ENCODE results near the gene TNFRSF4. TPM values are rescaled to one million over a fixed set of nuclear protein-coding genes. Genes with fewer than 3 reads are reported as not detected.
A peak's percentile ranks its signal among the peaks of the same experiment; 100 is the strongest.

Gene TNFRSF4
- total RNA-seq, 2 experiments from 2014 or later: 27.6 to 28.6 TPM

DNA sequence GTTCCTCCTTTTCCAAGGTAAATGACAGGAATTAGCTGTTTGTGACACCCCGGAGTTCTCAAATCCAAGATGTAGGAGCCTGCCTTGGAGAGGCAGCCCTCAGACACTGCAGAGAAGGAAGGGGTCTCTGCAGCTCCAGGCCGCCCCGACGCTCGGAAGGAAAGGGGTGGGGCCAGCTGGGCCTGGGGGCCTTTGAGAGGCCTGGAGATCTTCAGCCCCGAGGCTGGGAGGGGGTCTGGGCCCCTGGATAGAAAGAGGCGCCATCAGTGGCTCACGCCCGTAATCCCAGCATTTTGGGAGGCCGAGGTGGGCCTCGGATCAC is 6.4 kb downstream of the TNFRSF4 start:
- no peak overlapping the region for H3K4me3 ChIP-seq (ENCODE audit: low read length)
- TF ChIP-seq, protein P1, sequence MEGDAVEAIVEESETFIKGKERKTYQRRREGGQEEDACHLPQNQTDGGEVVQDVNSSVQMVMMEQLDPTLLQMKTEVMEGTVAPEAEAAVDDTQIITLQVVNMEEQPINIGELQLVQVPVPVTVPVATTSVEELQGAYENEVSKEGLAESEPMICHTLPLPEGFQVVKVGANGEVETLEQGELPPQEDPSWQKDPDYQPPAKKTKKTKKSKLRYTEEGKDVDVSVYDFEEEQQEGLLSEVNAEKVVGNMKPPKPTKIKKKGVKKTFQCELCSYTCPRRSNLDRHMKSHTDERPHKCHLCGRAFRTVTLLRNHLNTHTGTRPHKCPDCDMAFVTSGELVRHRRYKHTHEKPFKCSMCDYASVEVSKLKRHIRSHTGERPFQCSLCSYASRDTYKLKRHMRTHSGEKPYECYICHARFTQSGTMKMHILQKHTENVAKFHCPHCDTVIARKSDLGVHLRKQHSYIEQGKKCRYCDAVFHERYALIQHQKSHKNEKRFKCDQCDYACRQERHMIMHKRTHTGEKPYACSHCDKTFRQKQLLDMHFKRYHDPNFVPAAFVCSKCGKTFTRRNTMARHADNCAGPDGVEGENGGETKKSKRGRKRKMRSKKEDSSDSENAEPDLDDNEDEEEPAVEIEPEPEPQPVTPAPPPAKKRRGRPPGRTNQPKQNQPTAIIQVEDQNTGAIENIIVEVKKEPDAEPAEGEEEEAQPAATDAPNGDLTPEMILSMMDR (IDR thresholded peaks at IDR 0.05): no peak
- peaks cover 70% of the 10 kb centered on the region for H3K4me1 ChIP-seq (ENCODE audit: insufficient read depth, low read length)
- Mint-ChIP-seq H3K4me3 (peak overlapping the region; percentile 79), H3K27ac (peak overlapping the region; percentile 88), H3K27me3 (no peaks in the 10 kb centered on the region), H3K4me1 (ENCODE audit: low read depth) (peaks cover 19% of the 10 kb centered on the region), H3K9me3 (no peaks in the 10 kb centered on the region), H3K36me3 (ENCODE audit: low read depth) (no peaks in the 10 kb centered on the region)
- DNase-seq (peak in 2 of 14 experiments; percentile 3 to 33), ATAC-seq (ENCODE audit: poor library complexity) (no peak)
- peak overlapping the region in 1 of 2 donors; percentile 82 for H3K27ac ChIP-seq (ENCODE audit: low read depth in 1 of 2, low read length in 2 of 2)
- intact Hi-C loops (cut with DNase I, micrococcal nuclease): loop anchor here in 1 of 2 experiments (5.0 kb wide), 1 partner anchor 50 kb away; no protein-coding TSS in a partner anchor
- no peaks in the 10 kb centered on the region for H3K9me3 ChIP-seq (ENCODE audit: control insufficient read depth in 1 of 2, insufficient read depth in 1 of 2, low read length in 2 of 2)
- peaks cover 2% of the 10 kb centered on the region for H3K36me3 ChIP-seq (ENCODE audit: insufficient read depth, low read length)
- H3K27me3 ChIP-seq (ENCODE audit: control insufficient read depth in 1 of 2, insufficient read depth in 2 of 2, low read length in 2 of 2): no peaks in the 10 kb centered on the region
- ChIA-PET CTCF (interaction anchor here (1.0 kb wide), 1 partner anchor 205 kb away, joined by 3 read pairs; no protein-coding TSS in a partner anchor), POLR2A (interaction anchor here (0.8 to 1.8 kb wide), 5 partner anchors 9 to 66 kb away, joined by 3 to 9 read pairs (median 4); partner anchors contain the start of genes B3GALT6 and SDF4)

DNA sequence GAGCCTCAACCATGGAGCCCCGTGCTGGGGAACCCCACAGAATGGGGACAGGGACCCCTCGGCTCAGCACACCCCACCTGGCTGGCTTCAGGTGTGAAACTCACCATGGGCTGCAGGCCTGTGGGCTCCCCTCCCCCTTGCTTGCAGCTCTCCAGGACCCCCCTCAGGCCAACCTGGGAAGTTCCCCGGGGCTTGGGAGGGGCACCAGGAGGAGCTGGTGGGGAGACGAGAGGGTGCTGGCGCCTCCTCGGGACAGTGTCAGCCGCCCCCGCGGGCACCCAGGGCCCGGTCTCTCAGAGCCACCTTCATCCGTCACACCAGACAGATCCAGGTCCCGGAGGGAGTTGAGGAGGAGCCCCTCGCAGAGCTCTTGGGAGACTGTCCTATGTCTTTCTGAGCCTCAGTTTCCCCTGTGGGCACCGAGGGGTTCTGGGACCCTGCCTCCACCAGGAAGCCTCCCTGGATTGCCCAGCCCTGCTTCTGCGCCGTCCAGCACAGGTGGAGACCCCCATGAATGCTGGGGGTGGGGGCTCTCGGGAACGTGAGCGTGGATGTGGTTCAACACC is 6.9 kb downstream of the TNFRSF4 start:
- H3K36me3 ChIP-seq (ENCODE audit: insufficient read depth, low read length): peaks cover 1% of the 10 kb centered on the region
- Mint-ChIP-seq H3K27ac (no peak overlapping the region), H3K36me3 (ENCODE audit: low read depth) (no peaks in the 10 kb centered on the region), H3K9me3 (no peaks in the 10 kb centered on the region), H3K4me1 (ENCODE audit: low read depth) (peaks cover 19% of the 10 kb centered on the region), H3K4me3 (peak overlapping the region; percentile 69), H3K27me3 (no peaks in the 10 kb centered on the region)
- POLR2A ChIA-PET: interaction anchor here (1.0 to 1.8 kb wide), 4 partner anchors 10 to 49 kb away, joined by 3 to 9 read pairs (median 6); partner anchors contain the start of genes B3GALT6 and SDF4
- intact Hi-C loops (cut with DNase I, micrococcal nuclease): loop anchor here in 1 of 2 experiments (5.0 kb wide), 1 partner anchor 50 kb away; no protein-coding TSS in a partner anchor
- peak in 5 of 14 experiments; percentile 1 to 54 (median 8) for DNase-seq
- H3K4me3 ChIP-seq (ENCODE audit: low read length): peak overlapping the region; percentile 61
- H3K27me3 ChIP-seq (ENCODE audit: control insufficient read depth in 1 of 2, insufficient read depth in 2 of 2, low read length in 2 of 2): no peaks in the 10 kb centered on the region
- no peaks in the 10 kb centered on the region for H3K9me3 ChIP-seq (ENCODE audit: control insufficient read depth in 1 of 2, insufficient read depth in 1 of 2, low read length in 2 of 2)
- TF ChIP-seq, protein P1 (IDR thresholded peaks at IDR 0.05): no peak
- H3K4me1 ChIP-seq (ENCODE audit: insufficient read depth, low read length): peaks cover 66% of the 10 kb centered on the region
- H3K27ac ChIP-seq (ENCODE audit: low read depth in 1 of 2, low read length in 2 of 2): no peak overlapping the region
- ATAC-seq (ENCODE audit: poor library complexity): no peak
- CTCF ChIA-PET: interaction anchor here (1.0 kb wide), 1 partner anchor 205 kb away, joined by 3 read pairs; no protein-coding TSS in a partner anchor

DNA sequence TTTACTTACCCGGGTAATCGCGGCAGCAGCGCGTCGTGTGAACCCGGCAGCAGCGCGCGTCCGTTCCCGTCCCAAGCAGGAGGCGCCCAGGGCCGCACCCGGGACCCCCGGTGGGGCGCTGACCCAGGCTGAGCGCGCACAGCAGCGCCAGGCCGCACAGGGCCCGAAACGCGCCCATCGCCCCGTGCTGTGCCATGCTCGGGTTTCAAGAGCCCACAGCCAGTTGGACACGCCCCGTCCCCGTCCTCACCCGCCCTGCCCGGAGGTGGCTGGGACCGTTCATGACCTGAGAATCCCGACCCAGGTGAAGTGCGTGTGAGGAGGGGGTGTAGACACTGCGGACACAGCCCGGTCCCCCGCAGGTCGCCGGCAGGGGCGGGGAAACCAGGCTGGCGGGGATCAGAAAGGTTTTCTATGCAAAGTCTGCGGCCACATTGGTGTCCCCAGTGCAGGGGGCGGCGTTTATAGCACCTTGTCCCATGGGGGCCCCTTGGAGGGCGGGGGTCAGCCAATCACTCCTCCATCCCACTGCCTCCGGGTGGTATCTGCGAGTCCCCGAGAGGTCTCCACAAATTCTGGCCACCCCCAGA is 7.5 kb downstream of the TNFRSF4 start, which contains the start of gene TNFRSF18:
Gene TNFRSF18, minus strand, starts transcription at position 217 of the 590 bp plus-strand sequence. Its CDS starts 21 bp downstream, at position 196.
- CTCF ChIA-PET: no interaction called here
- peaks cover 19% of the 10 kb centered on the region for H3K4me1 Mint-ChIP-seq (ENCODE audit: low read depth)
- no peaks in the 10 kb centered on the region for H3K27me3 Mint-ChIP-seq
- H3K27ac ChIP-seq (ENCODE audit: low read depth in 1 of 2, low read length in 2 of 2): peak within 1 kb of the TSS in 1 of 2 donors; percentile 52
- DNase-seq (peak in 8 of 14 experiments; percentile 11 to 76 (median 53)), ATAC-seq (ENCODE audit: poor library complexity) (no peak)
- no peaks in the 10 kb centered on the region for H3K36me3 Mint-ChIP-seq (ENCODE audit: low read depth)
- peak within 1 kb of the TSS; percentile 69 for H3K4me3 Mint-ChIP-seq
- H3K9me3 Mint-ChIP-seq: no peaks in the 10 kb centered on the region
- no peaks in the 10 kb centered on the region for H3K9me3 ChIP-seq (ENCODE audit: control insufficient read depth in 1 of 2, insufficient read depth in 1 of 2, low read length in 2 of 2)
- intact Hi-C loops (cut with DNase I, micrococcal nuclease): loop anchor here in 1 of 2 experiments (5.0 kb wide), 1 partner anchor 49 kb away; no protein-coding TSS in a partner anchor
- H3K27ac Mint-ChIP-seq: no peak within 1 kb of the TSS
- H3K4me3 ChIP-seq (ENCODE audit: low read length): peak within 1 kb of the TSS; percentile 61
- TF ChIP-seq, protein P1 (IDR thresholded peaks at IDR 0.05): no peak
- no peaks in the 10 kb centered on the region for H3K27me3 ChIP-seq (ENCODE audit: control insufficient read depth in 1 of 2, insufficient read depth in 2 of 2, low read length in 2 of 2)
- peaks cover 60% of the 10 kb centered on the region for H3K4me1 ChIP-seq (ENCODE audit: insufficient read depth, low read length)
- POLR2A ChIA-PET: no interaction called here
- no peaks in the 10 kb centered on the region for H3K36me3 ChIP-seq (ENCODE audit: insufficient read depth, low read length)

All from CD4-positive, alpha-beta T cell (primary cell).